Glomerular visceral epithelial cell (primary cell): Measurements from ENCODE around the gene AFAP1L1.
"Not testable (repeated sequence)": the region's sequence is repeated elsewhere in the genome, so short reads cannot be mapped to it uniquely, and the experiment has no call there.

Source experiments
- DNase-seq: peaks from one replicate; pipeline ENCODE4 v3.0.0-alpha.2; 2016; ENCODE audit errors: extremely low spot score

Gene AFAP1L1

GRCh38 chr5:149391076-149391475 is 119.4 kb downstream of the AFAP1L1 start:
- DNase-seq: not testable (repeated sequence)
